AG04450 (cell line): ENCODE data around the gene LRRK1. TPM values are rescaled to one million over a fixed set of nuclear protein-coding genes. Genes with fewer than 3 reads are reported as not detected.

ENCODE experiments used
- CTCF ChIA-PET: fragments of 300-600, 350-600 bp; formaldehyde crosslinking; extraction: SDS; loops from one replicate; lab custom pipeline; 2022; ENCODE audit warnings: antibody characterized with exemption, inconsistent platforms; lab: Charles Lee
- POLR2A ChIA-PET: fragments of 350-600 bp; formaldehyde crosslinking; extraction: SDS; loops from one replicate; lab custom pipeline; 2021; ENCODE audit warnings: antibody characterized with exemption, inconsistent platforms; lab: Yijun Ruan, JAX
- DNase-seq: peaks from one replicate; pipeline ENCODE4 v3.0.0-alpha.2; 2011; ENCODE audit warnings: low read depth, low spot score
- H3K27ac ChIP-seq: one replicate; pipeline ENCODE4 v1.5.1; 2012; ENCODE audit warnings: low read depth, low read length, control low read depth
- H3K27me3 ChIP-seq: one replicate; pipeline ENCODE4 v1.6.0; 2012; ENCODE audit warnings: low read length; ENCODE audit not compliant: control insufficient read depth, insufficient read depth
- H3K4me3 ChIP-seq: 2 replicates; pipeline ENCODE4 v1.5.1; 2011; ENCODE audit warnings: mild to moderate bottlenecking, low read depth, low read length, control low read depth
- H3K9me3 ChIP-seq: 2 replicates; pipeline ENCODE4 v1.5.1; 2012; ENCODE audit warnings: low read length; ENCODE audit not compliant: control insufficient read depth, insufficient read depth
- CTCF ChIP-seq: IDR thresholded peaks from 2 replicates; pipeline ENCODE4 v1.5.1; 2011; ENCODE audit warnings: low read depth, low read length, control low read depth, inconsistent platforms
- polyA plus RNA-seq: library from polyadenylated mRNA; depleted of rRNA; stranded (reverse); fragments of >200 nt; gene quantifications from 2 replicates; pipeline ENCODE4 v1.2.3, GENCODE V29; 2011

Gene LRRK1
- polyA plus RNA-seq, 1 experiment, result 5.6 TPM

- peak; percentile 90 for TF ChIP-seq CTCF
- Histone ChIP-seq H3K27me3 (no peaks in the 10 kb centered on the region), H3K9me3 (peaks cover 10% of the 10 kb centered on the region), H3K27ac (peak overlapping the region; percentile 21), H3K4me3 (peak overlapping the region; percentile 66)
- ChIA-PET CTCF (interaction anchor here (0.6 to 11.2 kb wide), 43 partner anchors 9 to 723 kb away, joined by 3 to 251 read pairs (median 4); no protein-coding TSS in a partner anchor), POLR2A (interaction anchor here (0.6 to 1.7 kb wide), 3 partner anchors 12 to 307 kb away, joined by 3 read pairs; no protein-coding TSS in a partner anchor)
- no peak for DNase-seq
Observed at GRCh38 chr15:100918034-100918689, 995 bp upstream of the LRRK1 start.

GRCh38 chr15:100919481-100920405 is 586 bp downstream of the LRRK1 start:
- H3K27ac ChIP-seq, result no peak overlapping the region
- no peak for TF ChIP-seq CTCF
- ChIA-PET POLR2A (interaction anchor here (0.7 to 1.7 kb wide), 2 partner anchors 87 to 89 kb away, joined by 3 to 4 read pairs; no protein-coding TSS in a partner anchor), CTCF (interaction anchor here (2.1 to 11.2 kb wide), 4 partner anchors 9 to 88 kb away, joined by 7 to 251 read pairs (median 24); no protein-coding TSS in a partner anchor)
- H3K9me3 ChIP-seq, result peaks cover 4% of the 10 kb centered on the region
- no peaks in the 10 kb centered on the region for H3K27me3 ChIP-seq
- H3K4me3 ChIP-seq, result peak overlapping the region; percentile 66
- no peak for DNase-seq

GRCh38 chr15:100920516-100921135 is 1.5 kb downstream of the LRRK1 start:
- no peak for DNase-seq
- Histone ChIP-seq H3K4me3 (no peak overlapping the region), H3K9me3 (no peaks in the 10 kb centered on the region; the same call in 1 of the 2 replicates), H3K27ac (no peak overlapping the region), H3K27me3 (no peaks in the 10 kb centered on the region)
- POLR2A ChIA-PET, result no interaction called here
- CTCF ChIA-PET, result interaction anchor here (2.1 to 11.2 kb wide), 2 partner anchors 48 to 87 kb away, joined by 7 to 251 read pairs; no protein-coding TSS in a partner anchor
- no peak for TF ChIP-seq CTCF

GRCh38 chr15:100922192-100923040 is 3.3 kb downstream of the LRRK1 start:
- DNase-seq, result no peak
- Histone ChIP-seq H3K27me3 (no peaks in the 10 kb centered on the region), H3K4me3 (no peak overlapping the region), H3K27ac (no peak overlapping the region), H3K9me3 (no peaks in the 10 kb centered on the region; the same call in 1 of the 2 replicates)
- CTCF ChIA-PET, result interaction anchor here (11.2 kb wide), 1 partner anchor 86 kb away, joined by 251 read pairs; no protein-coding TSS in a partner anchor
- TF ChIP-seq CTCF, result no peak
- POLR2A ChIA-PET, result no interaction called here
